Measurements from ENCODE around the gene SMAD2. TPM values are rescaled to one million over a fixed set of nuclear protein-coding genes. Genes with fewer than 3 reads are reported as not detected.

SMAD2 gene
- total and polyA plus RNA-seq, 2 experiments from 2014 or later: 30.9 to 90.7 TPM

DNA sequence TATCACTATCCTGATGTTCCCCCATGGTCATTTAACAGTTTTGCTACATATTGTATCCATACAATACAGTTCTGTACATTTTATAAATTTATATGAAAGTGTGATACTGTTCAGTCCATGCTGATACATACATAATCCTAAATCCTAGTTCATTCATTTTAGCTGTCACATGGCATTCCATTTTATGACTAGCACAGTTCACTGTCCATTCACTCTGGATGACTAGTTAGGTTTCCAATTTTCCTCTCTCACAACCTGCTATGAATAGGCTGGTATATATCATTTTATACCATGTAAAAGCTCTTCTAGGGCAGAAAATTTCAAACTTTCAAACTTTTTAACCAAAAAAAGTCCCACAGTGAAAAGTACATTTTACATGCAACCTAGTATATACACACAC, 15.2 kb downstream of the SMAD2 start:
- Histone ChIP-seq H3K9me2 (ENCODE audit: insufficient read depth) (no peaks in the 10 kb centered on the region), H2AFZ (no peak overlapping the region), H4K20me1 (replicated peaks; ENCODE audit: insufficient read depth) (peaks cover 24% of the 10 kb centered on the region), H3K79me2 (replicated peaks; ENCODE audit: insufficient read depth) (peaks cover 98% of the 10 kb centered on the region), H3F3A (replicated peaks; ENCODE audit: low read depth) (0 out of 2 replicates have a peak, but pooled peaks cover 5% of the 10 kb centered on the region), H3K4me1 (ENCODE audit: insufficient read depth) (peaks cover 65% of the 10 kb centered on the region), H3K36me3 (ENCODE audit: insufficient read depth) (no peaks in the 10 kb centered on the region), H3K27ac (ENCODE audit: low read depth) (no peak overlapping the region), H3K4me3 (no peak overlapping the region), H3K27me3 (ENCODE audit: insufficient read depth) (no peaks in the 10 kb centered on the region), H3K4me2 (no peak overlapping the region)
- Mint-ChIP-seq H3K9me3 (no peaks in the 10 kb centered on the region), H3K27me3 (ENCODE audit: insufficient read depth, low read depth, poor library complexity) (no peaks in the 10 kb centered on the region), H3K36me3 (ENCODE audit: low read depth) (peaks cover 2% of the 10 kb centered on the region; the same call in 2 of the 3 replicates), H3K4me1 (peaks cover 73% of the 10 kb centered on the region), H3K27ac (no peak overlapping the region), H3K4me3 (no peak overlapping the region)
- no peak for DNase-seq (ENCODE audit: low spot score)
- TF ChIP-seq, protein P1, sequence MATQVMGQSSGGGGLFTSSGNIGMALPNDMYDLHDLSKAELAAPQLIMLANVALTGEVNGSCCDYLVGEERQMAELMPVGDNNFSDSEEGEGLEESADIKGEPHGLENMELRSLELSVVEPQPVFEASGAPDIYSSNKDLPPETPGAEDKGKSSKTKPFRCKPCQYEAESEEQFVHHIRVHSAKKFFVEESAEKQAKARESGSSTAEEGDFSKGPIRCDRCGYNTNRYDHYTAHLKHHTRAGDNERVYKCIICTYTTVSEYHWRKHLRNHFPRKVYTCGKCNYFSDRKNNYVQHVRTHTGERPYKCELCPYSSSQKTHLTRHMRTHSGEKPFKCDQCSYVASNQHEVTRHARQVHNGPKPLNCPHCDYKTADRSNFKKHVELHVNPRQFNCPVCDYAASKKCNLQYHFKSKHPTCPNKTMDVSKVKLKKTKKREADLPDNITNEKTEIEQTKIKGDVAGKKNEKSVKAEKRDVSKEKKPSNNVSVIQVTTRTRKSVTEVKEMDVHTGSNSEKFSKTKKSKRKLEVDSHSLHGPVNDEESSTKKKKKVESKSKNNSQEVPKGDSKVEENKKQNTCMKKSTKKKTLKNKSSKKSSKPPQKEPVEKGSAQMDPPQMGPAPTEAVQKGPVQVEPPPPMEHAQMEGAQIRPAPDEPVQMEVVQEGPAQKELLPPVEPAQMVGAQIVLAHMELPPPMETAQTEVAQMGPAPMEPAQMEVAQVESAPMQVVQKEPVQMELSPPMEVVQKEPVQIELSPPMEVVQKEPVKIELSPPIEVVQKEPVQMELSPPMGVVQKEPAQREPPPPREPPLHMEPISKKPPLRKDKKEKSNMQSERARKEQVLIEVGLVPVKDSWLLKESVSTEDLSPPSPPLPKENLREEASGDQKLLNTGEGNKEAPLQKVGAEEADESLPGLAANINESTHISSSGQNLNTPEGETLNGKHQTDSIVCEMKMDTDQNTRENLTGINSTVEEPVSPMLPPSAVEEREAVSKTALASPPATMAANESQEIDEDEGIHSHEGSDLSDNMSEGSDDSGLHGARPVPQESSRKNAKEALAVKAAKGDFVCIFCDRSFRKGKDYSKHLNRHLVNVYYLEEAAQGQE (IDR thresholded peaks at IDR 0.05; ENCODE audit: unreplicated experiment): no peak
- TF ChIP-seq CREB1 (CRISPR knock-in tag; IDR thresholded peaks at IDR 0.05; ENCODE audit: low read depth) (no peak), EZH2phosphoT487 (IDR thresholded peaks at IDR 0.05; ENCODE audit: unreplicated experiment) (no peak), JUNB (IDR thresholded peaks at IDR 0.05; ENCODE audit: unreplicated experiment) (no peak), ZNF114 (CRISPR knock-in tag; IDR thresholded peaks at IDR 0.05) (no peak), CTCF (conservative IDR thresholded peaks at IDR 0.05; ENCODE audit: low read depth in 2 of 2) (no peak), ZNF331 (CRISPR knock-in tag; IDR thresholded peaks at IDR 0.05; ENCODE audit: low read depth) (no peak), EZH2 (IDR thresholded peaks at IDR 0.05; ENCODE audit: low read depth, unreplicated experiment) (no peak), NANOG (IDR thresholded peaks at IDR 0.05; ENCODE audit: borderline replicate concordance) (no peak), POLR2AphosphoS5 (IDR thresholded peaks at IDR 0.05; ENCODE audit: low read depth) (no peak), STAT1 (IDR thresholded peaks at IDR 0.05; ENCODE audit: unreplicated experiment) (no peak)
- TF ChIP-seq, protein P2, sequence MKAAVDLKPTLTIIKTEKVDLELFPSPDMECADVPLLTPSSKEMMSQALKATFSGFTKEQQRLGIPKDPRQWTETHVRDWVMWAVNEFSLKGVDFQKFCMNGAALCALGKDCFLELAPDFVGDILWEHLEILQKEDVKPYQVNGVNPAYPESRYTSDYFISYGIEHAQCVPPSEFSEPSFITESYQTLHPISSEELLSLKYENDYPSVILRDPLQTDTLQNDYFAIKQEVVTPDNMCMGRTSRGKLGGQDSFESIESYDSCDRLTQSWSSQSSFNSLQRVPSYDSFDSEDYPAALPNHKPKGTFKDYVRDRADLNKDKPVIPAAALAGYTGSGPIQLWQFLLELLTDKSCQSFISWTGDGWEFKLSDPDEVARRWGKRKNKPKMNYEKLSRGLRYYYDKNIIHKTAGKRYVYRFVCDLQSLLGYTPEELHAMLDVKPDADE (IDR thresholded peaks at IDR 0.05): no peak
- TF ChIP-seq, protein P3, sequence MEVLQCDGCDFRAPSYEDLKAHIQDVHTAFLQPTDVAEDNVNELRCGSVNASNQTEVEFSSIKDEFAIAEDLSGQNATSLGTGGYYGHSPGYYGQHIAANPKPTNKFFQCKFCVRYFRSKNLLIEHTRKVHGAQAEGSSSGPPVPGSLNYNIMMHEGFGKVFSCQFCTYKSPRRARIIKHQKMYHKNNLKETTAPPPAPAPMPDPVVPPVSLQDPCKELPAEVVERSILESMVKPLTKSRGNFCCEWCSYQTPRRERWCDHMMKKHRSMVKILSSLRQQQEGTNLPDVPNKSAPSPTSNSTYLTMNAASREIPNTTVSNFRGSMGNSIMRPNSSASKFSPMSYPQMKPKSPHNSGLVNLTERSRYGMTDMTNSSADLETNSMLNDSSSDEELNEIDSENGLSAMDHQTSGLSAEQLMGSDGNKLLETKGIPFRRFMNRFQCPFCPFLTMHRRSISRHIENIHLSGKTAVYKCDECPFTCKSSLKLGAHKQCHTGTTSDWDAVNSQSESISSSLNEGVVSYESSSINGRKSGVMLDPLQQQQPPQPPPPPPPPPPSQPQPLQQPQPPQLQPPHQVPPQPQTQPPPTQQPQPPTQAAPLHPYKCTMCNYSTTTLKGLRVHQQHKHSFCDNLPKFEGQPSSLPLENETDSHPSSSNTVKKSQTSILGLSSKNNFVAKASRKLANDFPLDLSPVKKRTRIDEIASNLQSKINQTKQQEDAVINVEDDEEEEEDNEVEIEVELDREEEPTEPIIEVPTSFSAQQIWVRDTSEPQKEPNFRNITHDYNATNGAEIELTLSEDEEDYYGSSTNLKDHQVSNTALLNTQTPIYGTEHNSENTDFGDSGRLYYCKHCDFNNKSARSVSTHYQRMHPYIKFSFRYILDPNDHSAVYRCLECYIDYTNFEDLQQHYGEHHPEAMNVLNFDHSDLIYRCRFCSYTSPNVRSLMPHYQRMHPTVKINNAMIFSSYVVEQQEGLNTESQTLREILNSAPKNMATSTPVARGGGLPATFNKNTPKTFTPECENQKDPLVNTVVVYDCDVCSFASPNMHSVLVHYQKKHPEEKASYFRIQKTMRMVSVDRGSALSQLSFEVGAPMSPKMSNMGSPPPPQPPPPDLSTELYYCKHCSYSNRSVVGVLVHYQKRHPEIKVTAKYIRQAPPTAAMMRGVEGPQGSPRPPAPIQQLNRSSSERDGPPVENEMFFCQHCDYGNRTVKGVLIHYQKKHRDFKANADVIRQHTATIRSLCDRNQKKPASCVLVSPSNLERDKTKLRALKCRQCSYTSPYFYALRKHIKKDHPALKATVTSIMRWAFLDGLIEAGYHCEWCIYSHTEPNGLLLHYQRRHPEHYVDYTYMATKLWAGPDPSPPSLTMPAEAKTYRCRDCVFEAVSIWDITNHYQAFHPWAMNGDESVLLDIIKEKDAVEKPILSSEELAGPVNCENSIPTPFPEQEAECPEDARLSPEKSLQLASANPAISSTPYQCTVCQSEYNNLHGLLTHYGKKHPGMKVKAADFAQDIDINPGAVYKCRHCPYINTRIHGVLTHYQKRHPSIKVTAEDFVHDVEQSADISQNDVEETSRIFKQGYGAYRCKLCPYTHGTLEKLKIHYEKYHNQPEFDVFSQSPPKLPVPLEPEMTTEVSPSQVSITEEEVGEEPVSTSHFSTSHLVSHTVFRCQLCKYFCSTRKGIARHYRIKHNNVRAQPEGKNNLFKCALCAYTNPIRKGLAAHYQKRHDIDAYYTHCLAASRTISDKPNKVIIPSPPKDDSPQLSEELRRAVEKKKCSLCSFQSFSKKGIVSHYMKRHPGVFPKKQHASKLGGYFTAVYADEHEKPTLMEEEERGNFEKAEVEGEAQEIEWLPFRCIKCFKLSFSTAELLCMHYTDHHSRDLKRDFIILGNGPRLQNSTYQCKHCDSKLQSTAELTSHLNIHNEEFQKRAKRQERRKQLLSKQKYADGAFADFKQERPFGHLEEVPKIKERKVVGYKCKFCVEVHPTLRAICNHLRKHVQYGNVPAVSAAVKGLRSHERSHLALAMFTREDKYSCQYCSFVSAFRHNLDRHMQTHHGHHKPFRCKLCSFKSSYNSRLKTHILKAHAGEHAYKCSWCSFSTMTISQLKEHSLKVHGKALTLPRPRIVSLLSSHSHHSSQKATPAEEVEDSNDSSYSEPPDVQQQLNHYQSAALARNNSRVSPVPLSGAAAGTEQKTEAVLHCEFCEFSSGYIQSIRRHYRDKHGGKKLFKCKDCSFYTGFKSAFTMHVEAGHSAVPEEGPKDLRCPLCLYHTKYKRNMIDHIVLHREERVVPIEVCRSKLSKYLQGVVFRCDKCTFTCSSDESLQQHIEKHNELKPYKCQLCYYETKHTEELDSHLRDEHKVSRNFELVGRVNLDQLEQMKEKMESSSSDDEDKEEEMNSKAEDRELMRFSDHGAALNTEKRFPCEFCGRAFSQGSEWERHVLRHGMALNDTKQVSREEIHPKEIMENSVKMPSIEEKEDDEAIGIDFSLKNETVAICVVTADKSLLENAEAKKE (CRISPR knock-in tag; IDR thresholded peaks at IDR 0.05): no peak
- ATAC-seq: no peak

Measured in GM23338 (cell line).